Activated B cell treated with CpG ODN at 0.5 μM for 24 hours (primary cell): Measurements from ENCODE around the gene RNF125. TPM values are rescaled to one million over a fixed set of nuclear protein-coding genes. Genes with fewer than 3 reads are reported as not detected.

Source experiments
- ATAC-seq: fragments of 200-7000 bp; cut with Tn5 transposase; one replicate; pipeline ENCODE4 v1.10.0; 2021; ENCODE audit warnings: low read depth, mild to moderate bottlenecking, moderate library complexity
- CTCF ChIA-PET: fragments of 350-600 bp; sonication (Branson Sonifier 250); formaldehyde crosslinking; loops from one replicate; lab custom pipeline; 2021; ENCODE audit warnings: antibody characterized with exemption; lab: Charles Lee
- POLR2A ChIA-PET: fragments of 350-600 bp; sonication (Branson Sonifier 250); formaldehyde crosslinking; loops from one replicate; lab custom pipeline; 2021; ENCODE audit warnings: antibody characterized with exemption; lab: Charles Lee
- DNase-seq: peaks from one replicate; pipeline ENCODE4 v3.0.0; 2022
- H3K27ac Mint-ChIP-seq: one replicate; pipeline ENCODE4 v1.8.0; 2020; ENCODE audit warnings: mixed read lengths
- H3K27me3 Mint-ChIP-seq: one replicate; pipeline ENCODE4 v1.8.0; 2021; ENCODE audit warnings: mixed read lengths
- H3K36me3 Mint-ChIP-seq: one replicate; pipeline ENCODE4 v1.8.0; 2021; ENCODE audit warnings: low read depth, mixed read lengths
- H3K4me1 Mint-ChIP-seq: one replicate; pipeline ENCODE4 v1.8.0; 2021; ENCODE audit warnings: mixed read lengths
- H3K4me3 Mint-ChIP-seq: one replicate; pipeline ENCODE4 v1.8.0; 2020; ENCODE audit warnings: mild to moderate bottlenecking, mixed read lengths
- H3K9me3 Mint-ChIP-seq: one replicate; pipeline ENCODE4 v1.8.0; 2020; ENCODE audit warnings: mixed read lengths
- intact Hi-C: fragments of 100-400 bp; cut with micrococcal nuclease; formaldehyde crosslinking; loops from one replicate; pipeline ENCODE4 v1.15.1; 2024
- total RNA-seq: library from RNA; stranded (reverse); gene quantifications from 2 replicates; pipeline ENCODE4 v1.2.3, GENCODE V29; 2022
- TF ChIP-seq, protein P1 (sequence below): fragments of 200-600 bp; IDR thresholded peaks from one replicate; pipeline ENCODE4 v1.8.0; 2022; ENCODE audit warnings: antibody characterized with exemption, mild to moderate bottlenecking

RNF125 gene
- total RNA-seq, 1 donor from 2014 or later: 2.1 TPM

DNA sequence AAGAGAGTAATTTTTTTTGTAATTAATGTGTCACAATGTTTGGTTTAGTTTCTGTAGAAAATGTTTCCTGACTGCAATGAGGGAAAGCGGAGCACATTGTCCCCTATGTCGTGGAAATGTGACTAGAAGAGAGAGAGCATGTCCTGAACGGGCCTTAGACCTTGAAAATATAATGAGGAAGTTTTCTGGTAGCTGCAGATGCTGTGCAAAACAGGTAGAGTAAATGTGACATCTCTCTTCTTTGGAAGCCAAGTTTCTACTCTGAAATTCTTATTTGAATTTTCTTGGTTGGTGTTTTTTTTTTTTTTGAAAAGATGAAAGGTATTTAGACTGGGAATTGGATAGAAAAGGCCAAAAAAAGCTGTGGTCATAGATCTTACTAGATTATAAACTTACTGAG lies 93.1 kb downstream of the RNF125 start:
- Mint-ChIP-seq H3K4me1 (peaks cover 16% of the 10 kb centered on the region), H3K27ac (no peak overlapping the region), H3K9me3 (no peaks in the 10 kb centered on the region), H3K36me3 (peaks cover 61% of the 10 kb centered on the region), H3K27me3 (no peaks in the 10 kb centered on the region), H3K4me3 (no peak overlapping the region)
- ChIA-PET CTCF (no interaction called here), POLR2A (no interaction called here)
- ATAC-seq: no peak
- DNase-seq: no peak
- TF ChIP-seq, protein P1, sequence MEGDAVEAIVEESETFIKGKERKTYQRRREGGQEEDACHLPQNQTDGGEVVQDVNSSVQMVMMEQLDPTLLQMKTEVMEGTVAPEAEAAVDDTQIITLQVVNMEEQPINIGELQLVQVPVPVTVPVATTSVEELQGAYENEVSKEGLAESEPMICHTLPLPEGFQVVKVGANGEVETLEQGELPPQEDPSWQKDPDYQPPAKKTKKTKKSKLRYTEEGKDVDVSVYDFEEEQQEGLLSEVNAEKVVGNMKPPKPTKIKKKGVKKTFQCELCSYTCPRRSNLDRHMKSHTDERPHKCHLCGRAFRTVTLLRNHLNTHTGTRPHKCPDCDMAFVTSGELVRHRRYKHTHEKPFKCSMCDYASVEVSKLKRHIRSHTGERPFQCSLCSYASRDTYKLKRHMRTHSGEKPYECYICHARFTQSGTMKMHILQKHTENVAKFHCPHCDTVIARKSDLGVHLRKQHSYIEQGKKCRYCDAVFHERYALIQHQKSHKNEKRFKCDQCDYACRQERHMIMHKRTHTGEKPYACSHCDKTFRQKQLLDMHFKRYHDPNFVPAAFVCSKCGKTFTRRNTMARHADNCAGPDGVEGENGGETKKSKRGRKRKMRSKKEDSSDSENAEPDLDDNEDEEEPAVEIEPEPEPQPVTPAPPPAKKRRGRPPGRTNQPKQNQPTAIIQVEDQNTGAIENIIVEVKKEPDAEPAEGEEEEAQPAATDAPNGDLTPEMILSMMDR: no peak
- intact Hi-C loops: loop anchor here (5.0 kb wide), 1 partner anchor 369 kb away; no protein-coding TSS in a partner anchor

DNA sequence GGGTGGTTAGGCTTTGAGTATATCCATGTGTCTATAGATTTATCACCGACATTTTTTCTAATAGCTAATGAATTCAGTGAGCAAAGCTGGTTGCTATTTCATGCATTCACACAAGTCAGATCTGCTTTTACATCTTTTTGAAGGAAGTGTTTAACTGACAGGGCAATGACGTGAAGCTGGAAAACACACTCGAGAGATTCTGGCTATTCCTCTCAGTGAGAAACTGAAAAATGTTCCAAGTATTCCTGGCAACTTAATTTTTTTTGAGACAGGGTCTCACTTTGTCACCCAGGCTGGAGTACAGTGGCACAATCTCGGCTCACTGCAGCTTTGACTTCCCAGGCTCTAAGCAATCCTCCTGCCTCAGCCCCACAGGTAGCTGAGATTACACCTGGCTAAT lies 94.2 kb downstream of the RNF125 start:
- intact Hi-C loops: loop anchor here (5.0 kb wide), 1 partner anchor 371 kb away; no protein-coding TSS in a partner anchor
- TF ChIP-seq, protein P1: no peak
- Mint-ChIP-seq H3K27me3 (no peaks in the 10 kb centered on the region), H3K4me3 (no peak overlapping the region), H3K4me1 (peaks cover 13% of the 10 kb centered on the region), H3K27ac (no peak overlapping the region), H3K9me3 (no peaks in the 10 kb centered on the region), H3K36me3 (peaks cover 68% of the 10 kb centered on the region)
- ATAC-seq (no peak), DNase-seq (no peak)
- CTCF ChIA-PET: no interaction called here
- POLR2A ChIA-PET: no interaction called here

DNA sequence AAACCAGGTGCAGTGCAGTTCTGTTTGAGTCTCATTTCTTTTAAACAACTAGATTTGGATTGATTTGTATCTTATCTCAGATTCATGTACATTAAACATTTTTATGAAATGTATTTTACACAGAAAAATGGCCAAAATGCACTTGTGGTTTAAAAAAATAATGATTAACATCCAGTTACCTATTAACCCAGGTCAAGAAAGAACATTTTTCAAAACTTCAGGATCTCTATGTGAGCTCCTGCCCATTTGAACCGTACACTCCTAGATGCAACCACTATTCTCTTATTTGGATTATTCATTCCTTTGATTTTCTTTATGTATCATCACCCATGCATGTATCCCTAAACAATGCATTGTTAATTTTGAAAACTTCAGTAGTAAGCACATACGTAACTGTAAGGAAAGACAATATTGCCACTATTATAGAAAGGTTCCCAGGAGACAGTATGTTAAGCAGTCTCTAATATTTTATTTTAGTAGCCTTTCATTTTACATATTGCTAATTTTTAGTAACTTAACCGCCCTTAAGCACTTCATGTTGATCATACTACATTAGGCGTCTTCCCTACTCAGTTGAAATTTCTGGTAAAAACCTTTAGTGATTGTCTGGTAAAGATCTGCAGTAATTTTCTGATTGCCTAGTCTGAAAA lies 95.8 kb downstream of the RNF125 start:
- Mint-ChIP-seq H3K4me1 (peaks cover 7% of the 10 kb centered on the region), H3K4me3 (no peak overlapping the region), H3K27ac (no peak overlapping the region), H3K9me3 (no peaks in the 10 kb centered on the region), H3K36me3 (peaks cover 68% of the 10 kb centered on the region), H3K27me3 (no peaks in the 10 kb centered on the region)
- ChIA-PET POLR2A (no interaction called here), CTCF (no interaction called here)
- intact Hi-C loops: loop anchor here (5.0 kb wide), 1 partner anchor 372 kb away; no protein-coding TSS in a partner anchor
- TF ChIP-seq, protein P1: no peak
- no peak for DNase-seq
- no peak for ATAC-seq

DNA sequence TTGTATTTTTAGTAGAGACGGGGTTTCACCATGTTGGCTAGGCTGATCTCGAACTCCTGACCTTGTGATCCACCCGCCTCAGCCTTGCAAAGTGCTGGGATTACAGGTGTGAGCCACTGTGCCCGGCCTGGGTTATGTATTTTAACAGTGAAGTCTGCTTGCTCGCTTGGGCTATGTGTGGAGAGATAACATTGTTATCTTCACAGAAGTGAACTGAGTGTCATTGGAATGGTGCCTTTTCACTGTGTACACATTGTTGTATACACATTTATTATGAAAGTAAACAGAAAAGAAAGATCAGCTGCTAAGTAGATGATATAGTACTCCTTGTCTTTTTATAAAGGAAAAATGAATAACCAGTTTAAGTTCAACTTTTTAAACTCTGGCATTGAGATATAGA lies 103.4 kb downstream of the RNF125 start:
- Mint-ChIP-seq H3K4me1 (no peaks in the 10 kb centered on the region), H3K9me3 (no peaks in the 10 kb centered on the region), H3K27ac (no peak overlapping the region), H3K4me3 (no peak overlapping the region), H3K27me3 (no peaks in the 10 kb centered on the region), H3K36me3 (peaks cover 67% of the 10 kb centered on the region)
- ChIA-PET POLR2A (no interaction called here), CTCF (no interaction called here)
- intact Hi-C loops: no loop called here
- DNase-seq (no peak), ATAC-seq (no peak)
- TF ChIP-seq, protein P1: no peak

Other genes starting within 250 kb of the RNF125 start
- 62.9 and 69.2 TPM in 2 replicates for gene TRAPPC8, start 75.7 kb upstream of the RNF125 start, total RNA-seq
- gene RNF138, start 73.0 kb downstream of the RNF125 start, total RNA-seq: 55.2 and 66.4 TPM in 2 replicates
- gene MEP1B, start 171.2 kb downstream of the RNF125 start, total RNA-seq: 0.09 TPM in 1 of 2 replicates, not detected in the other